ENCODE data around the gene AMOTL1.
"Not testable (repeated sequence)": the region's sequence is repeated elsewhere in the genome, so short reads cannot be mapped to it uniquely, and the experiment has no call there.

AMOTL1 gene

GRCh38 chr11:94828088-94828487 is 59.9 kb downstream of the AMOTL1 start:
- no peak for DNase-seq

DNA sequence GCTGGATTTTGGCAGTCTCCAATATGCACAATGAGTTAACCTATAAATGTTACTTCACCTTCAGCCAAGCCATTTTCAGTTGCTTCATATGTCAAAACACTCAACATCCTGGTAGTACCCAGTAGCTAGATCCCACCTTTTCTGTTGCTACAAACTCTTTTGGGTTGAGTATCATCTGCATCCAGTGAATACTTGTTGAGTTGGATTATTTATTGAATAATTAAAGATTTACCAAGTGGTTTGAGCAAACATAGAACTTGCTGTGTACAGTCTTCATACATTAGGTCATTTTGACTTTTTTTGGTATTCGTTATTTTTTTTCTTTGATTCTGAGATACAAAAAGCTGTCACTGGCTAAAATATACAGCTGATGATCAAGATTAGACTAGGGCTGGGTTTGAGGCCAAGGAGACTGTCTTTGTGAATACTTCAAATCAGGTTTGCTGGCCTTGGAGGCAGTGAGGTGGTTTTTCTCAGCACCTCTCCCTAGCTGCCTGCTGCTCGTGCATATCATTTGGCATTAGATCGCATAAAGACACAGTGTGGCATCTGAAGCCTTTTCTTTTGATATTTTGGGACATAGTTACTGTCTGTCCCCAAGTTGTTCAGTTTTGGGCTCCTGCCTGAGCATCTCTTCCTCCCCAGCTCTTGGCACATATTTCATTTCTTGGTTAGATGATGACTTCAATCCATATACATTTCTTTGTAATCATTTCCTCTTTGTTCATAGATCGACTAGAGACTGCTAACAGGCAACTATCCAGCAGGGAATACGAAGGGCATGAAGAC is 62.8 kb downstream of the AMOTL1 start:
- DNase-seq, result no peak

GRCh38 chr11:94831529-94831928 is 63.4 kb downstream of the AMOTL1 start:
- no peak for DNase-seq

GRCh38 chr11:94832604-94833235 is 64.6 kb downstream of the AMOTL1 start:
- no peak for DNase-seq

DNA sequence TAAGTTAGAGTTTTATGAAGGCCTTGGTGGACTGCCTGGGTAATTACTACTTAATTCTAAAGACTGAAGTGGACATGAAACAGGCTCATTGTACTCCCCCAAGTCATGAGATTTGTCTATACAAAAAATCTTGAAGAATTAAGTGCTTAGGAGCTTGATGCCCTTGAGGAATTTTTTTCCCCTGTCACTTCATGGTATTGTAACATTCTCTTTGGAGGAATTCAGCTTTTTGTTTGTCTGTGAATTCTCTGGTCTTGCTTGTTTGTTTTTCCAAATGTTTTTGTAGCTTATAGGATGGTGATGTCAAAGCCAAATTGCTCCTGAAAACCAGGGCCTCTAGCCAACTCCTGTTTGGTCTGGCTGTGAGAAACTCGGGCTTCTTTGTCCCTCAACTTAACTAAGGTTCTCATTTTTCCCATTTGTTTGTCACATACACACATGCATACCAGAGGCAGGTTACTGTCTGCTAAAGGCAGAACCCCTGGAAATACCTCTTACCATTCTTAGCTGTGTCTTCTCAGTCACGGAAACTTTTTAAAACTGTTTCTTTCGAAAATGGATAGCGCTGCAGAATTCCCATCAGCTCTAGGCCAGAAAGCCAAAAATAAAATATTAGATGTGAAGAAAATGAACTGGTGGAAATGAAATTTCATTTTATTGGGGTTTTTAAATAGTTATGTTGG is 66.9 kb downstream of the AMOTL1 start:
- no peak for DNase-seq

DNA sequence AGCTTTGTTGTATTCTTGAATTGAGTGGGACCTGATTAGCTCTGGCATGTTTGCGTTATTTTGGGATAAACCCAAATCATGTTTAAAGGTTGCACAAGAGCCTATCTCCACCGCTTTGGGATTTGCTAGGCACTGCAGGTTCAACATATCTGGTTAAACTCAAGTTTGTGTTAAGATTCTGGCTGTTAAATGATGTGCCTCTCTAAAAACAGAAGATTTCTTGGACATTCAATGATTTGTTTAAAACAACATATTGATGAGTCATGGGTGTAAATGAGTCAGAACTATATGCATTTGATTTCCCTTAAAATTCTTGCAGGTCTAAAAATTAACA is 67.4 kb downstream of the AMOTL1 start:
- no peak for DNase-seq

- no peak for DNase-seq
Measured at GRCh38 chr11:94837317-94837716, 69.2 kb downstream of the AMOTL1 start.

- DNase-seq, result no peak
Measured at GRCh38 chr11:94838027-94838731, 70.0 kb downstream of the AMOTL1 start.

DNA sequence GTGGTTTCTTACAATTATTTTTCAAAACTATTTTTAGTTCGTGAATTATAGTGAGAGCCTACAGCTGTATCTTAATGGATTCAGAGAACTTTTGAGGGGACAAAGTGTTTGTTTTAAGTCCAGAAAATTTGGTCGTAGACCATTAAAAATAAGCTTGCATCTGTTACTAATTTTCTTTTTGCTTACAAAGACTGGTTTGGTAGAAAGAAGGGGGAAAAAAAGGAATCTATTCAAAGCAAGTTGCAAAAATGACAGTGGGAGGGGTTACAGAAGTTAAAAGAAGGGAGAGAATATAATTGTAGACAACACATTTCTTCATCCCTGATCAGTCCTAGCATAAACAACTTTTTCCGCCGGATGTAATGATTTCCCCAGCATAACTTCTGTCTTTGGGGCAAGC is 72.1 kb downstream of the AMOTL1 start:
- DNase-seq, result no peak

DNA sequence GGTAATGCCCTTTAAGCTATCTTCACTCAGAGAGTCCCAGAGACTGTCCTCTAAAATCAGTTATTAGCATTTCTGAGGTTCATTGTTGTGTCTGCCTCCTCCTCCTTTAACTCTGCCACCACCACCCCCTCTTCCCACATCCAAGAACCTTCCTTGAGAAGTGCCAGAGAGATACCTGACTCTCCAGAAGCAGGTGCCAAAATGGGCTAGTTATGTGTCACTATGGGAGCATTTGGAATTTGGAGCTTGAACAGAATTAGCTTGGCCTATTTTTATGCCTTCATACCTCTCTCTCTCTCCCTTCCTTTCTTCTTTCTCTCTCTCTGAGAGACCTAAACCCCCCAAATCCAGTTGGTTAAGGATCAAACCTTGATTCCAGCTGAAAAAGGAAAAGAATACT is 75.9 kb downstream of the AMOTL1 start:
- DNase-seq, result no peak

- DNase-seq, result no peak
Measured at GRCh38 chr11:94845622-94846021, 77.5 kb downstream of the AMOTL1 start.

- no peak for DNase-seq
Measured at GRCh38 chr11:94849839-94850238, 81.7 kb downstream of the AMOTL1 start.

- no peak for DNase-seq
Measured at GRCh38 chr11:94851864-94852636, 83.9 kb downstream of the AMOTL1 start.

GRCh38 chr11:94853288-94853687 is 85.1 kb downstream of the AMOTL1 start:
- DNase-seq, result not testable (repeated sequence)

- no peak for DNase-seq
Measured at GRCh38 chr11:94853836-94854235, 85.7 kb downstream of the AMOTL1 start.

DNA sequence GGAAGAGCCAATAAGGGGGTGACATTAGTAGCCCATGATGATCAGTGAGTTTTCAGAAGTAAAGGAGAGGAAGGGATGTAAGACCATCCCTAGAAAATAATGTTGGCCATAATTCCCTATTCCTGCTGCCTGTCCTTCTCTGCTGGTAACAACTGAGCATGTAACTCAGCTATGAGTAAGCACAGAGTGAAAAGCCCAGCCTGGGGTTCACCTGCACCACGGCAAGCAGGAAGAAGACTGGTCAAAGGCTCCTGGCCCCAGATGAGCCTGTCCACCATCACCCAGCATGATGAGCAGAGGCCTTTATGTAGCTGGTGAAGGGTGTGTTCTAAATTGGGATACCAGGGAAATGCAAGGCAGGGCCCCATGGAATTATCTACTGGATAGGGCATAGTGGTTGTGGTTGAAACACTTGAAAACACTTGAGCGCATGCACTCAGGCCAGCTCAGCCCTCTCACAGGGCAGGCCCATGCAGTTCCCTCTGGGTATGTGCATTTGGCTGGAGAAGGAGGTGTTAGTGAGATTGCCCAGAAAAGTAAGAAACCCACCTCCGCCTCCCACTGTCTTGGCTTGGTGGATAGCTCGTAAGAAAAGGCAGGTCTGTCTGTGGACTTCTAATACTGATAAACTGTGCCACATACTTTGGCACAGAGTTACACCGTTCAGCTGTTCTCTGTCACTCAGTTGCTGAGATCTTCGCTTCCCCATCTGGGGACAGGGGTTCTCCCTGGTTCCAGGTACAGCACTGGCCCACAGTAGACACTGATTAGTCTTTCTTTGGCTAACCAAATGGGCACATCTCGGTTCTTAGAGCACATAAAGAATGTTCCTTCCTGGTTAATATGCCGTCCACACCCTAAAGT is 86.8 kb downstream of the AMOTL1 start:
- DNase-seq, result no peak

DNA sequence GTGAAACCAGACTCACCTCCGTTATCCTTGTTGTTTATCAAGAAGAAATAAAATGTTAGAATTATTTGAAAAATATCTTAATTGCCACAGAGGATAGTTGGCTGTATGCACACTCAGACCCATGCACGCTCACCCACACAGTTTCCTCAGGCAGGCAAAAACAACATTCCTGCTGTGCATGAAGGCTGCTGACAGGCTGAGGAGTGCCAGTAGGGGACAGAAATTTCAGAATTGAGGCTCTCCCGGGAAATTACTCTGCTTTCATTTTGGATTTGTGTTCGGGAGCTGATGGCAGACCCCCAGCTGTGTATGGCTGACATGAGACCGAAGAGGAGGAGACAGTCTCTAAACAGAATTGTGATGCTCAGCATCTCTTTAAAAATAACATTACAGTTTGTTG is 87.5 kb downstream of the AMOTL1 start:
- no peak for DNase-seq

DNA sequence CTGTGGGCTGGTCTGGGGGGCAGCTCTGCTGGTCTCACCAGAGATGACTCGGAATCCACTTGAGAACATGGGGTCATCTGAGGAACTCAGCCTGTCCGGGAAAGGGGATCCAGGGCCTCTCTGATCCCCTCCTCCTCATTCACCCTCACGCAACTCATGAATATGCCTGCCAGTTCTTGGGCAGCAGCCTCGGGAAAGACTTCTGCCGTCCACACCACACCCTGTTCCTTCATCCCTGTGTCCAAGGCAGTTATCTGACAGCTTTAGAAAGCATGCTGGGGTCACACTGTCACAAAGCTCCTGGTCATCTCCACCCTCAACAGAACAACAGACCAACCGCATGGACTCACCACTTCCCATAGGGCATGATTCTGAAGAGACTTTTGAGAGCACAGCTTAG is 88.3 kb downstream of the AMOTL1 start:
- no peak for DNase-seq

- no peak for DNase-seq
Measured at GRCh38 chr11:94857337-94857736, 89.2 kb downstream of the AMOTL1 start.

DNA sequence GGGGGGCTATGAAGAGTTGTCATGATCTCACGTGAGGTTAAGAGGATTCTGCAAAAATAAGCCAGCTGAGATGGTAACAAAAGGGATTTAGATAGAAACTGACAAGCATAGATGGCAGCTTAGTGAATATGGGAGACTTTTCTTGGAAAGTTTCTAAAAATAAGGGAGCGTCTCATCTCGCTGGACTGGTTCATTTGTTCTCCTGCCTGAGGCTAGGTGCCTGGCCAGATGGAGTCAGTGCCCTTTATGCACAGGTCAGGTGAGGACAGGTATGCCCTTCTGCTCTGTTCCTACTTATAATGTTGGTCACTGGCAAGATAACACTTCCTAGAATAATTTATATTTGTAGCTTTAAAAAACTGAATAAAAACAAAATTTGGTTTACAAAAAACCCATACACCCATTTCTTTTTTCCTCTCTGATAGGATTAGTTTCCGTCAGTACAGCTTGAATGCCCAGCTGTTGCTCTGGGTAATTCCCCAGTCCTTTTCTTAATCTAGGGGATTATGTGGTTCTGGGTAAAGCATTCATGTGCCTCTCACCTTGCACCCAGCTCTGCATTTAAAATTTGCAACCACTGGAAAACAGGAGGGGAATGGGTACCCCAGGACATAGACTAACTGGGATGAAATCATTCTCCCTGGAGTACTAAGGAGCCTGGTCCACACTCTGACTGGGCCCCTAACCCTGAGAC is 90.0 kb downstream of the AMOTL1 start:
- no peak for DNase-seq

DNA sequence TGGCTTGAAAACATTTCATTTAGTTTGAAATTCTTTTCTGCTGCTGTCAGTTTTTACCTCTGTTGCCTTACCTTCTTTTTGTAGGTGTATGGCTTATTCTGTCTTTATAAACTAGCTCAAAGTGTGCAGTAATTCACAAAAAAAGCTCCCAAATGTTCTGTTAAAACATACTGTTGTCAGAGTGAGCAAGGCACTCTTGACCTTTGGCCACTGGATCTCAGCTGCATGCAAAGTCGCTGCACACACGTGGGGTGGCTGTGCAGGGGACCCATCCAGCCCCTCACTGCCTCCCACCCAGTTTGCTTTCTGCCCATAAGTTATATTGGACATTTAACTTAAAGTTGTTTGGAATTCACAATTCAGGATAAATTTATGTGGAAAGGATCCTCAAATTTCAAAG is 92.2 kb downstream of the AMOTL1 start:
- no peak for DNase-seq

Data from activated gamma-delta T cell treated with Interleukin-2 at 50 U/mL for 16 hours (primary cell).